Choroid plexus epithelial cell (primary cell): ENCODE measurements around the gene PTPRZ1.

Source experiments
- DNase-seq: peaks from one replicate; pipeline ENCODE4 v3.0.0-alpha.2; 2010; ENCODE audit warnings: low read depth
- H3K4me3 ChIP-seq: 2 replicates; pipeline ENCODE4 v1.5.1; 2011; ENCODE audit warnings: low read depth, mild to moderate bottlenecking, control low read depth, low read length, moderate library complexity
- TF ChIP-seq, protein P1 (sequence below): conservative IDR thresholded peaks from 2 replicates; pipeline ENCODE4 v1.5.1; 2011; ENCODE audit warnings: low read depth, mild to moderate bottlenecking, control low read depth, inconsistent platforms, low read length, moderate library complexity

Gene PTPRZ1

DNA sequence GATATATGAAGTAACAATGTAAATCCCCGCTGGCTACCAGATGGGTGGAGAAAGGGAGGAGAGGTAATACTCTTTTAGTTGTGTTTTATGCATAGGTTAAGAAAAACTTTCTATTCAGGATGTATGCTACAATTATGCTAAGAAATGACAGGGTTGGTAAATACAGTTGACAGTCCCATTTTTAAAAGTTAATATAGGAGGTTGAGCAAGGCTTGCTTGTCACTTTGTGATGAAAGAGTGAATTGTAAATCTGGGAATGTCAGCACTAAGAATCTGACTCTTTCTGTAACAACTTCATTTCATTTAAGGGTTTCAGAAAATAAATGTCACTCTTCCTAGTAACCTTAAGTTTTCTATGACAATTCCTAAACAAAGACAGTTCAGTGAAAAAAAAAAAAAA lies 59.8 kb downstream of the PTPRZ1 start:
- H3K4me3 ChIP-seq = no peak overlapping the region
- DNase-seq = no peak
- TF ChIP-seq, protein P1, sequence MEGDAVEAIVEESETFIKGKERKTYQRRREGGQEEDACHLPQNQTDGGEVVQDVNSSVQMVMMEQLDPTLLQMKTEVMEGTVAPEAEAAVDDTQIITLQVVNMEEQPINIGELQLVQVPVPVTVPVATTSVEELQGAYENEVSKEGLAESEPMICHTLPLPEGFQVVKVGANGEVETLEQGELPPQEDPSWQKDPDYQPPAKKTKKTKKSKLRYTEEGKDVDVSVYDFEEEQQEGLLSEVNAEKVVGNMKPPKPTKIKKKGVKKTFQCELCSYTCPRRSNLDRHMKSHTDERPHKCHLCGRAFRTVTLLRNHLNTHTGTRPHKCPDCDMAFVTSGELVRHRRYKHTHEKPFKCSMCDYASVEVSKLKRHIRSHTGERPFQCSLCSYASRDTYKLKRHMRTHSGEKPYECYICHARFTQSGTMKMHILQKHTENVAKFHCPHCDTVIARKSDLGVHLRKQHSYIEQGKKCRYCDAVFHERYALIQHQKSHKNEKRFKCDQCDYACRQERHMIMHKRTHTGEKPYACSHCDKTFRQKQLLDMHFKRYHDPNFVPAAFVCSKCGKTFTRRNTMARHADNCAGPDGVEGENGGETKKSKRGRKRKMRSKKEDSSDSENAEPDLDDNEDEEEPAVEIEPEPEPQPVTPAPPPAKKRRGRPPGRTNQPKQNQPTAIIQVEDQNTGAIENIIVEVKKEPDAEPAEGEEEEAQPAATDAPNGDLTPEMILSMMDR = no peak

DNA sequence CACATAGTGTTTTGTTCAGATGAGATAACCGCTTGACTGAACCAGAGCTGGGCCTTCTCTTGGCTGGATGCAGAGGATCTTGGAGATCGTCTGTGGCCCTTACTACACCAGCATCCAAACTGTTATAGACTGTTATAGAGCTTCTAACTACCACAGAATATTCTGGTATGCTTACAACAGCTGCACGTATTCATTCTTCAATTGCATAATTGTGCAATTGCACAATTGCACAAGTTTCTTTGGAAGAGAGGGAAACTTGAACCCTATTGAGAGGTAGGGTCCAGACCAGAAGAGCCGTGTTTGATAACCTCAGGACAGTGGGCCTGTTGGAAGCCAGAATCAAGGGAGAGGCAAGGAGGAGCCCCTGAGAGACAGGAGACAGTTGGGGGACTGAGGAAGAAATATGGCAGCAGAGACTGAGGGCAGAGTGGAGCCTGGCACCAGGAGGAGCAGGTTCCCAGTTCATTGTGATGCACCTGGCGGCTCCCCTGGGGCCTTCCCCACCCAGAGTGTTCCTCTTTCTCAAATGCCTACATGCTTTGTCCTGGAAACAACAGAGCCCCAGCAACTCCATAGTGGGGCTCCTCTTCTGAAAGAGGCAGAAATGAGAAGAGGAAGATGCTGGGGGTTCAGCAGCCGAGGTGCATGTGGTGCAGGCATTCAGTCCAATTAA lies 64.1 kb downstream of the PTPRZ1 start:
- TF ChIP-seq, protein P1 = no peak
- no peak for DNase-seq
- H3K4me3 ChIP-seq = no peak overlapping the region

- no peak for DNase-seq
- TF ChIP-seq, protein P1 = no peak
- no peak overlapping the region for H3K4me3 ChIP-seq
Observed at GRCh38 chr7:121938429-121938996, 65.6 kb downstream of the PTPRZ1 start.

DNA sequence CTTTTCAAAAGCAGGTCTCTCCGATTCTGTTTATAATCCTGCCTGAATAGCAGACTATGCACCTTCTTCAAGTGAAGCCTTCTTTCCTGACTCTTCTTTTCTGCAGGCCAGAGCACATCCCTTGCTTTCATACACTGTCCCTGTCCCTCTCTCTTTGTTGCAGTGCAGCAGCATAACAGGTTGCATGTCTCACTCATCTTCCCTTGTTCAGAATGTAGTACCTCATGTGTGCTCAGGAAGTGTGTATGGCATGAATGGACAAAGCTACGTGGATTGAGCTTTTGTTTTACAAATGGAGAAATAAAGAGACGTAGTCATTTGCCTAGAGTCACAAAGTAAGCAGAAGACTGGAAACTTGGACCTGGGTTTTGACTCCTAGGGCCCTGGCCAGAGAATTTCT lies 68.0 kb downstream of the PTPRZ1 start:
- no peak for DNase-seq
- TF ChIP-seq, protein P1 = no peak
- H3K4me3 ChIP-seq = no peak overlapping the region

- TF ChIP-seq, protein P1 = no peak
- no peak overlapping the region for H3K4me3 ChIP-seq
- no peak for DNase-seq
Observed at GRCh38 chr7:121941830-121942229, 68.9 kb downstream of the PTPRZ1 start.

GRCh38 chr7:121945066-121945465 lies 72.1 kb downstream of the PTPRZ1 start:
- TF ChIP-seq, protein P1 = no peak
- no peak overlapping the region for H3K4me3 ChIP-seq
- no peak for DNase-seq

GRCh38 chr7:121945480-121946236 lies 72.7 kb downstream of the PTPRZ1 start:
- no peak overlapping the region for H3K4me3 ChIP-seq
- TF ChIP-seq, protein P1 = no peak
- no peak for DNase-seq
